Measurements from ENCODE around the gene RYR3.

RYR3 gene

DNA sequence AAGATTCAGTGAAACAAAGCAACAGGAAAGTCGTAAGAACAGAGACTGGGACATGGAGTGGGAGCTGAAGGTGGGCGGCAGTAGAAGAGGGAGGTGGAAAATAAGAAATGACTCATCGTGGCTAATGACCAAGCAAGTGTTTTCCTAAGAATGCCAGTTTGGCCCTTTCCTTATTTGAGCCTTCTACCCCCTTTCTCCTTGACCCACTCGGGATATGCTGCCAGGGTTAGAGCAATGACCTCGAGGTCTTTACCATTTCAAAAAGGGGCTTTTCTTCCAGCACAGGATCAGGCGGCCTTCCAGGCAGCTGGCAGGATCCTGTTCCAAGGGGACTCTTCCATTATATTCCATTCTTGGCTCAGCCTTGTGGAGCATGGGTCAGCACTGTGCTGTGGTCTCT is 241.1 kb downstream of the RYR3 start:
- no peaks in the 10 kb centered on the region for H3K36me3 ChIP-seq (ENCODE audit: insufficient read depth)
- no peaks in the 10 kb centered on the region for H3K27me3 ChIP-seq (ENCODE audit: insufficient read depth, low read depth)
- no peak overlapping the region for H2AFZ ChIP-seq (ENCODE audit: low read depth)
- H3K4me3 ChIP-seq (IDR thresholded peaks at IDR 0.05; ENCODE audit: insufficient read depth, low read depth, low read length): no peak overlapping the region
- TF ChIP-seq, protein P1, sequence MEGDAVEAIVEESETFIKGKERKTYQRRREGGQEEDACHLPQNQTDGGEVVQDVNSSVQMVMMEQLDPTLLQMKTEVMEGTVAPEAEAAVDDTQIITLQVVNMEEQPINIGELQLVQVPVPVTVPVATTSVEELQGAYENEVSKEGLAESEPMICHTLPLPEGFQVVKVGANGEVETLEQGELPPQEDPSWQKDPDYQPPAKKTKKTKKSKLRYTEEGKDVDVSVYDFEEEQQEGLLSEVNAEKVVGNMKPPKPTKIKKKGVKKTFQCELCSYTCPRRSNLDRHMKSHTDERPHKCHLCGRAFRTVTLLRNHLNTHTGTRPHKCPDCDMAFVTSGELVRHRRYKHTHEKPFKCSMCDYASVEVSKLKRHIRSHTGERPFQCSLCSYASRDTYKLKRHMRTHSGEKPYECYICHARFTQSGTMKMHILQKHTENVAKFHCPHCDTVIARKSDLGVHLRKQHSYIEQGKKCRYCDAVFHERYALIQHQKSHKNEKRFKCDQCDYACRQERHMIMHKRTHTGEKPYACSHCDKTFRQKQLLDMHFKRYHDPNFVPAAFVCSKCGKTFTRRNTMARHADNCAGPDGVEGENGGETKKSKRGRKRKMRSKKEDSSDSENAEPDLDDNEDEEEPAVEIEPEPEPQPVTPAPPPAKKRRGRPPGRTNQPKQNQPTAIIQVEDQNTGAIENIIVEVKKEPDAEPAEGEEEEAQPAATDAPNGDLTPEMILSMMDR (conservative IDR thresholded peaks at IDR 0.05; ENCODE audit: low read depth, low read length): no peak
- H3K79me2 ChIP-seq (ENCODE audit: insufficient read depth, low read depth): no peaks in the 10 kb centered on the region
- H3K4me2 ChIP-seq: no peak overlapping the region
- H3K4me1 ChIP-seq (ENCODE audit: low read depth, poor library complexity, severe bottlenecking): no peaks in the 10 kb centered on the region
- H4K20me1 ChIP-seq (ENCODE audit: insufficient read depth): no peaks in the 10 kb centered on the region
- no peak overlapping the region for H3K27ac ChIP-seq
- no peak overlapping the region for H3K9ac ChIP-seq

DNA sequence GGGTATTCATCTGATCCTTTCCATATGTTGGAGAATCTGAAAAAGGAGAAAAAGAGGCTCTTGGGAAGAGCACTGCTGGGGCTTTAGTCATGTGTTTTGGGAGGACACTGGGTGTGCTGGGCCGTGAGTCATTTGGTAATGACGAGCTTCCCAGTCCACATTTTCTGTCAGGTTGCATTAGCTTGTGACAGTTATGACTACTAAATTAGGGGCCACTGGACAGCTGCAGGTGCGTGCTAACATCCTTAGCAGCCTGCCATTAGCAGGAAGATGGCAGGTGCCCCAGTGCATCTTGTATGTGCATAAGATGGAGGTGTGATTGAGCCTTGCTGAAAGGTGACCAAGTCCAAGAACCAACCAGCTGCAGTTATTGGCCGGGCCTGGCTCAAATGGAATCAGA is 242.4 kb downstream of the RYR3 start:
- H3K79me2 ChIP-seq (ENCODE audit: insufficient read depth, low read depth): no peaks in the 10 kb centered on the region
- no peaks in the 10 kb centered on the region for H3K4me1 ChIP-seq (ENCODE audit: low read depth, poor library complexity, severe bottlenecking)
- H3K27me3 ChIP-seq (ENCODE audit: insufficient read depth, low read depth): no peaks in the 10 kb centered on the region
- TF ChIP-seq, protein P1 (conservative IDR thresholded peaks at IDR 0.05; ENCODE audit: low read depth, low read length): no peak
- no peak overlapping the region for H3K4me3 ChIP-seq (IDR thresholded peaks at IDR 0.05; ENCODE audit: insufficient read depth, low read depth, low read length)
- H3K4me2 ChIP-seq: no peak overlapping the region
- H4K20me1 ChIP-seq (ENCODE audit: insufficient read depth): no peaks in the 10 kb centered on the region
- no peak overlapping the region for H3K27ac ChIP-seq
- H3K9ac ChIP-seq: no peak overlapping the region
- no peaks in the 10 kb centered on the region for H3K36me3 ChIP-seq (ENCODE audit: insufficient read depth)
- H2AFZ ChIP-seq (ENCODE audit: low read depth): no peak overlapping the region

DNA sequence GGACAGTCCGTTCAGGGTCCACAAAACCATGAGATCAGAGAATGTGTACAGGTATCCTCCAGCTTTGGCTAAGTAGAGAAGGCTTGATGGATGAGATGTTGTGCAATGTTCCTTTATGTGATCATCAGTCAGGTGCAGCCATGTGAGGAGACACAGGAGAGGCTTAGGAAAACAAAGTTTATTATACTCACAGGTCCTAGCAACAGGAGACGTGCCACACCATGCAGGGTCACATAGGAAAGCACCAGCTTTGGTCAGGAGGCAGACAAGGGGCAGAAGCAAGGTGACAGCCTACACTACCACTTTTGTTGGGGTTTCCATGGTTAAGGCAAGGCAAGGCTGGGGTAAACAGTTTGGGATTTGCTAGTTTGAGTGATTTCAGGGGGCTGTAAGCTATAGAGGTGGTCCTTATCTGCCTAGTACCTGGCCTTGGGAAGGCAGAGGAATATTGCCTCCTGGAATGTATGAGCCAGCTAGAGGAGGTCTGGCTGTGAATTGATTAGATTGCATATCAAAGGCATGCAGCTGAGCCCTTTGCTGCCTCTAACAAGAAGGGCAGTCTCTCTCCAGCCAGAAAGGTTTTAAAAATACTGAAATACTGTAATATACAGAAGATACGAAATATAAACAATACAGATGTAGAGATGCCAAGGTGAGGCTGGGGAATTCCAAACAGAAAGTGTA is 248.6 kb downstream of the RYR3 start:
- no peaks in the 10 kb centered on the region for H3K27me3 ChIP-seq (ENCODE audit: insufficient read depth, low read depth)
- H3K9ac ChIP-seq: no peak overlapping the region
- no peak overlapping the region for H3K4me3 ChIP-seq (IDR thresholded peaks at IDR 0.05; ENCODE audit: insufficient read depth, low read depth, low read length)
- no peak overlapping the region for H2AFZ ChIP-seq (ENCODE audit: low read depth)
- H3K79me2 ChIP-seq (ENCODE audit: insufficient read depth, low read depth): no peaks in the 10 kb centered on the region
- no peak overlapping the region for H3K4me2 ChIP-seq
- H3K4me1 ChIP-seq (ENCODE audit: low read depth, poor library complexity, severe bottlenecking): no peaks in the 10 kb centered on the region
- H3K27ac ChIP-seq: no peak overlapping the region
- H3K36me3 ChIP-seq (ENCODE audit: insufficient read depth): no peaks in the 10 kb centered on the region
- H4K20me1 ChIP-seq (ENCODE audit: insufficient read depth): no peaks in the 10 kb centered on the region
- TF ChIP-seq, protein P1 (conservative IDR thresholded peaks at IDR 0.05; ENCODE audit: low read depth, low read length): no peak

DNA sequence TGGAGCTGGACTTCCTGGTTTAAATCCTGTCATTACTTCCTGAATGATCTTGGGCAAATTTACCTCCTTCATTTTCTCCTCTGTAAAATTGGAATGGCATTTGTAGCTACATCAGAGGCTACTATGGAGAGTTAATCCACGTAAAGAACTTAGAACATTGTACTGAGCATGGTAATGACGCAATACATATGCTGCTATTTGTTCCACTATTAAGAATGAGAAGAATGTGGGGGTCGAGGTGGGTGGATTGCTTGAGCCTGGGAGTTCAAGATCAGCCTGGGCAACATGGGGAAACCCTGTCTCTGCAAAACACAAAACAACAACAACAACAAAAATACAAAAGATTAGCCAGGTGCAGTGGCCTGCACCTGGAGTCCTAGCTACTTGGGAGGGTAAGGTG is 250.6 kb downstream of the RYR3 start:
- Histone ChIP-seq H3K79me2 (ENCODE audit: insufficient read depth, low read depth) (no peaks in the 10 kb centered on the region), H4K20me1 (ENCODE audit: insufficient read depth) (no peaks in the 10 kb centered on the region), H3K4me3 (IDR thresholded peaks at IDR 0.05; ENCODE audit: insufficient read depth, low read depth, low read length) (no peak overlapping the region), H3K27ac (no peak overlapping the region), H3K27me3 (ENCODE audit: insufficient read depth, low read depth) (no peaks in the 10 kb centered on the region), H3K9ac (no peak overlapping the region), H3K4me1 (ENCODE audit: low read depth, poor library complexity, severe bottlenecking) (no peaks in the 10 kb centered on the region), H3K4me2 (no peak overlapping the region), H2AFZ (ENCODE audit: low read depth) (no peak overlapping the region), H3K36me3 (ENCODE audit: insufficient read depth) (no peaks in the 10 kb centered on the region)
- TF ChIP-seq, protein P1 (conservative IDR thresholded peaks at IDR 0.05; ENCODE audit: low read depth, low read length): no peak
